GM19397 (cell line): Measurements from ENCODE around the gene EBP.
A peak's percentile ranks its signal among the peaks of the same experiment; 100 is the strongest.
"Not testable (repeated sequence)": the region's sequence is repeated elsewhere in the genome, so short reads cannot be mapped to it uniquely, and the experiment has no call there.

Experiments
- ATAC-seq: cut with Tn5 transposase; IDR thresholded peaks from one replicate; pipeline ENCODE4 v1.9.1; 2021; ENCODE audit warnings: mild to moderate bottlenecking, moderate library complexity; ENCODE audit not compliant: unreplicated experiment

EBP gene

GRCh38 chrX:48492293-48492910 lies 29.2 kb upstream of the EBP start:
- ATAC-seq, result no peak

GRCh38 chrX:48493890-48494364 lies 27.7 kb upstream of the EBP start:
- ATAC-seq, result no peak

GRCh38 chrX:48496660-48497059 lies 24.9 kb upstream of the EBP start:
- ATAC-seq, result no peak

- ATAC-seq, result no peak
Observed at GRCh38 chrX:48497871-48498270, 23.7 kb upstream of the EBP start.

- no peak for ATAC-seq
Observed at GRCh38 chrX:48498374-48498809, 23.2 kb upstream of the EBP start.

GRCh38 chrX:48504261-48504660 lies 17.3 kb upstream of the EBP start:
- ATAC-seq, result no peak

GRCh38 chrX:48505481-48505880 lies 16.1 kb upstream of the EBP start:
- no peak for ATAC-seq

GRCh38 chrX:48507246-48507645 lies 14.4 kb upstream of the EBP start:
- no peak for ATAC-seq

- ATAC-seq, result peak; percentile 86
Observed at GRCh38 chrX:48508400-48509244, 13.0 kb upstream of the EBP start, which contains the start of gene PORCN. Gene PORCN, plus strand, starts transcription at chrX:48508992. Its CDS starts 829 bp downstream, at chrX:48509821.

- ATAC-seq, result peak; percentile 16
Observed at GRCh38 chrX:48509245-48509590, 12.4 kb upstream of the EBP start.

GRCh38 chrX:48509619-48510018 lies 12.0 kb upstream of the EBP start:
- no peak for ATAC-seq

- ATAC-seq, result no peak
Observed at GRCh38 chrX:48511560-48511959, 10.0 kb upstream of the EBP start.

- no peak for ATAC-seq
Observed at GRCh38 chrX:48512371-48512935, 9.2 kb upstream of the EBP start.

- ATAC-seq, result no peak
Observed at GRCh38 chrX:48513670-48514069, 7.9 kb upstream of the EBP start.

- no peak for ATAC-seq
Observed at GRCh38 chrX:48514126-48514806, 7.3 kb upstream of the EBP start.

- ATAC-seq, result no peak
Observed at GRCh38 chrX:48514868-48515460, 6.6 kb upstream of the EBP start.

- no peak for ATAC-seq
Observed at GRCh38 chrX:48515842-48516241, 5.8 kb upstream of the EBP start.

GRCh38 chrX:48516285-48516684 lies 5.3 kb upstream of the EBP start:
- ATAC-seq, result no peak

- no peak for ATAC-seq
Observed at GRCh38 chrX:48516987-48517386, 4.6 kb upstream of the EBP start.

- not testable (repeated sequence) for ATAC-seq
Observed at GRCh38 chrX:48519481-48519880, 2.1 kb upstream of the EBP start.

GRCh38 chrX:48520455-48520854 lies 1.2 kb upstream of the EBP start:
- ATAC-seq, result no peak
